Fibroblast of pulmonary artery (primary cell): Measurements from ENCODE around the gene TOR1AIP1.

ENCODE experiments used
- DNase-seq: peaks from one replicate; pipeline ENCODE4 v3.0.0-alpha.2; 2010; ENCODE audit warnings: low read depth
- H3K4me3 ChIP-seq: replicated peaks from 2 replicates; pipeline ENCODE4 v1.5.1; 2011; ENCODE audit warnings: low read depth, mild to moderate bottlenecking, control low read depth, low read length, moderate library complexity
- TF ChIP-seq, protein P1 (sequence below): IDR thresholded peaks from 2 replicates; pipeline ENCODE4 v1.5.1; 2011; ENCODE audit warnings: mild to moderate bottlenecking, control low read depth, low read length, inconsistent platforms; ENCODE audit errors: missing control alignments

The TOR1AIP1 gene

GRCh38 chr1:179937668-179938254 lies 55.7 kb downstream of the TOR1AIP1 start:
- TF ChIP-seq, protein P1, sequence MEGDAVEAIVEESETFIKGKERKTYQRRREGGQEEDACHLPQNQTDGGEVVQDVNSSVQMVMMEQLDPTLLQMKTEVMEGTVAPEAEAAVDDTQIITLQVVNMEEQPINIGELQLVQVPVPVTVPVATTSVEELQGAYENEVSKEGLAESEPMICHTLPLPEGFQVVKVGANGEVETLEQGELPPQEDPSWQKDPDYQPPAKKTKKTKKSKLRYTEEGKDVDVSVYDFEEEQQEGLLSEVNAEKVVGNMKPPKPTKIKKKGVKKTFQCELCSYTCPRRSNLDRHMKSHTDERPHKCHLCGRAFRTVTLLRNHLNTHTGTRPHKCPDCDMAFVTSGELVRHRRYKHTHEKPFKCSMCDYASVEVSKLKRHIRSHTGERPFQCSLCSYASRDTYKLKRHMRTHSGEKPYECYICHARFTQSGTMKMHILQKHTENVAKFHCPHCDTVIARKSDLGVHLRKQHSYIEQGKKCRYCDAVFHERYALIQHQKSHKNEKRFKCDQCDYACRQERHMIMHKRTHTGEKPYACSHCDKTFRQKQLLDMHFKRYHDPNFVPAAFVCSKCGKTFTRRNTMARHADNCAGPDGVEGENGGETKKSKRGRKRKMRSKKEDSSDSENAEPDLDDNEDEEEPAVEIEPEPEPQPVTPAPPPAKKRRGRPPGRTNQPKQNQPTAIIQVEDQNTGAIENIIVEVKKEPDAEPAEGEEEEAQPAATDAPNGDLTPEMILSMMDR: no peak
- no peak for DNase-seq
- H3K4me3 ChIP-seq: no peak overlapping the region

DNA sequence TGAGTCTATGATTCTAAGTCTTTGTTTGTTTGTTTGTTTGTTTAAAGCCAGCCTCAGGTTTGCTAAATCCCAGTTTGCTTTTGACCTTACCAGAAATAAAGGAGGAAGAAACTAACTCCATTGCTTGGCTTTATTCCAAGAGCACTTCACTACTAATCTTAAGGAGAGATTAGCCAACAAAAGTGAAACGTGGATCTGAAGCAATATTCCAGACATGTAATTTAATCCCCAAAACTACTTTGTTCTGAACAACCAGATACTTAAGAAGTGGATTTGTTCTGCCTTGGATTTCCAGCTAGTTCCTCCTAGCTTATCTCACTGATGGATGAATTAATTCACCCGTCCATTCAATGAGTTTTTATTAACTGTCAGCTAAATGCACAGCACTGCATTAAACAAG lies 56.7 kb downstream of the TOR1AIP1 start:
- TF ChIP-seq, protein P1: no peak
- no peak overlapping the region for H3K4me3 ChIP-seq
- peak; percentile 81 for DNase-seq

- DNase-seq: no peak
- TF ChIP-seq, protein P1: no peak
These were observed 57.9 kb downstream of the TOR1AIP1 start for GRCh38 chr1:179939941-179940340.

GRCh38 chr1:179941454-179941853 lies 59.4 kb downstream of the TOR1AIP1 start:
- no peak overlapping the region for H3K4me3 ChIP-seq
- TF ChIP-seq, protein P1: no peak
- no peak for DNase-seq

More at GRCh38 chr1:179939941-179940340, 57.9 kb downstream of the TOR1AIP1 start:
- no peak overlapping the region for H3K4me3 ChIP-seq

DNA sequence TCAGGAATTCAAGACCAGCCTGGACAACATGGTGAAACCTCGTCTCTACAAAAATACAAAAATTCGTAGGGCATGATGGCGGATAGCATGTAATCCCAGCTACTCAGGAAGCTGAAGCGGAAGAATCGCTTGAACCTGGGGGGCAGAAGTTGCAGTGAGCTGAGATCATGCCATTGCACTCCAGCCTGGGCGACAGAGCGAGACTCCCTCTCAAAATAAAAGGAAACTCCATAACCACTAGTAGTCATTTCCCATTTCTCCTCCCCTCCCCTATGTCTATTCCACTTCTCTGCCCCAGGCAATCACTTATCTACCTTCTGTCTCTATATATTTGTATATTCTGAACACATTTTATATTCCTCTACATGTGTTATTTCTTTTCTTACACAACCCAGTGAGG lies 68.6 kb downstream of the TOR1AIP1 start:
- DNase-seq: no peak
- TF ChIP-seq, protein P1: no peak
- no peak overlapping the region for H3K4me3 ChIP-seq

DNA sequence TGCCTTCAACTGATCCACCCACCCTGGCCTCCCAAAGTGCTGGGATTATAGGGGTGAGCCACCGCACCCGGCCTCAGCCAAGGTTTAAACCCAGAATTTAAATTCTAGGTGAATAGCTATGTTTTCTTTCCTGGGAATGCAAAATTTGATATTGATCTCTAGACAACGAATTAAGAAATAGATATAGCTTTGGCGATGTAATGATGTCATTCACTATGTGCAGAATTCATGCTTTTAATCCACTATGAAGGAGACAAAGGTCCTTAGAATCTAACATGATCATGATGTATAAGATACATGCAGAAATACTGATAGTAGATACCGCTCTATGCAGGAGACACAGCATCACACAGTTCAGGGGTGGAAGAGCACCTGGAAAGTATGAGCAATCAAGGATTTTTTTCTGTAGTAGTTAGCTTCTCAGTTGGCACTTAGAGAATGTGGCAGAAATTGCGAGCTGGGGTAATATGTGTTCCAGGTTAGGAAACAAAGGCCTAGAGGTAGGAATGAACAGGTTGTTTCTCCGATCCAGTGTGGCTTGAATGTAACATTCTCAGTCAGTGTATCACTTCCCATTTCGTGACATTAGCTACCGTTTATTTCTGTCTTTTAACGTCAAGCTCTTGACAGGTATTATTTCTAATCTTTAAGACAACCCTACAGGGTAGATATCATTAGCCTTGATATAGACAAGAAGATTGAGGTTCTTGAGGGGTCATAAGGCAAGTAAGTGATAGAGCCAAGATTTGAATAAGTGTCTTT lies 69.5 kb downstream of the TOR1AIP1 start:
- no peak overlapping the region for H3K4me3 ChIP-seq
- DNase-seq: no peak
- TF ChIP-seq, protein P1: no peak

DNA sequence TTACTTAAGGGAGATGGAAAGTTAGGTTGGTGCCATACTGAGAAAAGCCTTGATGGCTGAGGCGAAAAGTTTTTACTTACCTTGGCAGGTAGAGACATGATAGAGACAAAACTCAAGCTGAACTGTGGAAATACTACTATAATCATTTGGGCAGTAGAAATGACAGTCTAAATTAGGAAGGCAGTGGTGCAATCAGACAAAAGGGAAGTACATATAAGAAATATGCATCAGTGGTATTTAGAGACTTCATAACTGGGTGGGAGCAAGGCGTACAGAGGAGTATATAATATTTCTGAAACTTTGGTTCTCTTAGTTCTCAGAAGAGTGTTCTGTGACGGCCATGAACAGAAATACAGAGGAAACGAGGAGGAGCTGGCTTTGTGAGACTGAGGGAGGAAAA lies 70.1 kb downstream of the TOR1AIP1 start:
- TF ChIP-seq, protein P1: no peak
- no peak overlapping the region for H3K4me3 ChIP-seq
- DNase-seq: no peak
